PFSK-1 (cell line): ENCODE data around the gene ADAMTSL5.

Experiments used
- POLR2AphosphoS5 ChIP-seq: IDR thresholded peaks from 2 replicates; pipeline ENCODE4 v1.6.1; 2012; ENCODE audit warnings: low read depth, mild to moderate bottlenecking, control low read depth, low read length, moderate library complexity
- REST ChIP-seq, 2 experiments: IDR thresholded peaks; 2 replicates each; pipeline versions ENCODE4 v1.6.1 to v1.8.0; 2011 to 2012; ENCODE audit warnings: low read depth in 2 of 2, low read length in 2 of 2, control low read depth in 1 of 2, inconsistent platforms in 1 of 2, mild to moderate bottlenecking in 1 of 2, moderate library complexity in 1 of 2; ENCODE audit not compliant: insufficient read depth in 1 of 2
- SIN3A ChIP-seq: IDR thresholded peaks from 2 replicates; pipeline ENCODE4 v1.6.1; 2012; ENCODE audit warnings: mild to moderate bottlenecking, low read length, moderate library complexity, borderline replicate concordance; ENCODE audit not compliant: insufficient read depth
- TAF1 ChIP-seq: IDR thresholded peaks from 2 replicates; pipeline ENCODE4 v1.6.1; 2012; ENCODE audit warnings: low read length, control low read depth, borderline replicate concordance; ENCODE audit not compliant: insufficient read depth

GRCh38 chr19:1474765-1475351 is 38.0 kb downstream of the ADAMTSL5 start:
- TF ChIP-seq POLR2AphosphoS5 (no peak), REST (IDR thresholded peaks at IDR 0.05; ENCODE audit: insufficient read depth in 1 of 2, low read depth in 2 of 2, low read length in 2 of 2) (no peak), SIN3A (no peak), TAF1 (no peak)
